PC-3 (cell line): ENCODE results near the gene TYRP1.

Experiments used
- EZH2 ChIP-seq: fragments of 300-600 bp; sonication (generic); IDR thresholded peaks from one replicate; pipeline ENCODE4 v1.6.1; 2017; ENCODE audit warnings: antibody characterized with exemption, mild to moderate bottlenecking, low read length; ENCODE audit not compliant: unreplicated experiment
- EZH2phosphoT487 ChIP-seq: fragments of 300-600 bp; sonication (generic); IDR thresholded peaks from 2 replicates; pipeline ENCODE4 v1.6.1; 2018; ENCODE audit warnings: mild to moderate bottlenecking, antibody characterized with exemption, low read length, borderline replicate concordance
- TF ChIP-seq, protein P1 (sequence below): fragments of 300-600 bp; sonication (generic); conservative IDR thresholded peaks from 2 replicates; pipeline ENCODE4 v1.5.1; 2017; ENCODE audit warnings: antibody characterized with exemption, low read depth, mild to moderate bottlenecking, low read length

DNA sequence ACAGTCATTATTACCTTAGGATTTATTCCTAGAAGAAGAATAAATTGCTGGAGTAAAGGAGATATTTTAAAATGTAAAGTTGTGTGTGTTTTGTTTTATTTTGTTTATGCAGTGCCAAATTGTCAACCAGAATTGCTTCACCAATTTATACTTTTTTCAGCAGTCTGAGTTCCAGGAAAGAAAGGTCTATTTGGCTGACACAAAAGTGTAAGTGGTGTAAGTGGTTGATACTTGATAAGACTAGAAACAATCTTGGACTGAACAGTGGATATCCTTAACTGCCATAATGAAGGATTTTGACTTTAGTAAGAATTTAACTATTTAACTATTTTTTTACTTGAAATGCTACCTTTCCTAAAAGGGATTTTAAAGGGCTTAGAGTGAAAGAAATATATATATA lies 37.7 kb downstream of the TYRP1 start:
- TF ChIP-seq, protein P1, sequence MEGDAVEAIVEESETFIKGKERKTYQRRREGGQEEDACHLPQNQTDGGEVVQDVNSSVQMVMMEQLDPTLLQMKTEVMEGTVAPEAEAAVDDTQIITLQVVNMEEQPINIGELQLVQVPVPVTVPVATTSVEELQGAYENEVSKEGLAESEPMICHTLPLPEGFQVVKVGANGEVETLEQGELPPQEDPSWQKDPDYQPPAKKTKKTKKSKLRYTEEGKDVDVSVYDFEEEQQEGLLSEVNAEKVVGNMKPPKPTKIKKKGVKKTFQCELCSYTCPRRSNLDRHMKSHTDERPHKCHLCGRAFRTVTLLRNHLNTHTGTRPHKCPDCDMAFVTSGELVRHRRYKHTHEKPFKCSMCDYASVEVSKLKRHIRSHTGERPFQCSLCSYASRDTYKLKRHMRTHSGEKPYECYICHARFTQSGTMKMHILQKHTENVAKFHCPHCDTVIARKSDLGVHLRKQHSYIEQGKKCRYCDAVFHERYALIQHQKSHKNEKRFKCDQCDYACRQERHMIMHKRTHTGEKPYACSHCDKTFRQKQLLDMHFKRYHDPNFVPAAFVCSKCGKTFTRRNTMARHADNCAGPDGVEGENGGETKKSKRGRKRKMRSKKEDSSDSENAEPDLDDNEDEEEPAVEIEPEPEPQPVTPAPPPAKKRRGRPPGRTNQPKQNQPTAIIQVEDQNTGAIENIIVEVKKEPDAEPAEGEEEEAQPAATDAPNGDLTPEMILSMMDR, result no peak
- TF ChIP-seq EZH2 (no peak), EZH2phosphoT487 (no peak)
